ENCODE measurements around the gene TNMD. TPM values are rescaled to one million over a fixed set of nuclear protein-coding genes. Genes with fewer than 3 reads are reported as not detected.

Gene TNMD
- total RNA-seq, 4 donors from 2014 or later: 0.68 to 1.1 TPM; not detected in 2

DNA sequence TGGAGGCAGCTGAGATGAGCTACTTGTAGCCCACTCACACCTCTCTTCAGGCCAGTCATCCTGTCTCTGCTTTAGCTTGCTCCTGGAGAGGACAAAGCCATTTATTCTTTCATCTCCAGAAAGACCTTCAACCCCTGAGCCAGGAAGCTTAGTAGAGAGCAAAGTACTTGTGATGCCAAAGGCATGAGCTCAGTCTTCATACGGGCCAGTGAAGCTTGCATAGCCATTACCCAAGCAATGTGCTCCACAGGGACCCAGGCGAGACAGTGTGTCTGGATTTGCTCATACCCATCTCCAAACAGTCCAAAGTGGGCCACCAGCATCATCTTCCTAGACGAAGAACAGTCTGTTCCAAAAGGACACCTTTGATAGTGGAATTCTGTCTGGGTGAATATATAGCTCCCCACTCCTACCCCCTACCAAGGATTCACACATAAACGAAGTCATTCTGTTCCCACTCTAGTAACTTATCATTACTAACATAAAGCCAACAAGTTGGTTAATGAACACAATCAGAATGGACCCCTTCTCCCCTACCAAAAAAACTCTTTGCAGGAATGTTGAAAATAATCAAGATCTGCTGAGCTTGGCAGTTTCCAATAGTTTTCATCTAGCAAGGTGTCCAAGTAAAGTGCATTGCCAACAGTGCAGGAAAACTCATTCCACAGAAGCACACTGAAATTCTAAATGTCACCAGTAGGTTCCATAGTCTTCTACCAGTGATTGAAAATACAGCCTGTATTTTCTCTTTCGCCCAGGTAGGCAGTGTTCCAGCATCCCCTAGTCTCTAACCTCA is 6.7 kb downstream of the TNMD start:
- Histone ChIP-seq H3K9me3 (no peaks in the 10 kb centered on the region), H3K27ac (no peak overlapping the region), H3K4me3 (no peak overlapping the region), H3K4me1 (peaks cover 0 to 30% (median 2%) of the 10 kb centered on the region in 4 donors), H3K36me3 (no peaks in the 10 kb centered on the region), H3K27me3 (no peaks in the 10 kb centered on the region)
- 63% methylated on average over 5 of the region's 5 CpGs; no CpG with 5 or more reads in 1 of the 2 donors for WGBS, 2 donors (ENCODE audit: low coverage in 1 of 2)
- in situ Hi-C loops (cut with MboI; ENCODE audit: low pct_ligation_motif_present in 1 of 4, low pct_unique_long_range_greater_than_20kb in 1 of 4, low sequenced_read_pairs in 3 of 4) (no loop called here), intact Hi-C loops (cut with DNase I; ENCODE audit: low total_unique reads) (no loop called here)
- TF ChIP-seq POLR2A (IDR thresholded peaks at IDR 0.05) (no peak), POLR2AphosphoS5 (IDR thresholded peaks at IDR 0.05) (no peak), CTCF (IDR thresholded peaks at IDR 0.05) (no peak), EP300 (IDR thresholded peaks at IDR 0.05; ENCODE audit: low read depth) (no peak)
- DNase-seq: no peak

GRCh38 chrX:100593126-100593525 is 8.4 kb downstream of the TNMD start:
- DNase-seq: no peak
- Histone ChIP-seq H3K9me3 (no peaks in the 10 kb centered on the region), H3K36me3 (no peaks in the 10 kb centered on the region), H3K4me1 (peaks cover 0 to 29% (median 2%) of the 10 kb centered on the region in 4 donors), H3K27me3 (no peaks in the 10 kb centered on the region), H3K4me3 (no peak overlapping the region), H3K27ac (peak overlapping the region in 3 of 4 donors; percentile 44 to 67 (median 63))
- intact Hi-C loops (cut with DNase I; ENCODE audit: low total_unique reads) (no loop called here), in situ Hi-C loops (cut with MboI; ENCODE audit: low pct_ligation_motif_present in 1 of 4, low pct_unique_long_range_greater_than_20kb in 1 of 4, low sequenced_read_pairs in 3 of 4) (no loop called here)
- TF ChIP-seq CTCF (IDR thresholded peaks at IDR 0.05) (no peak), EP300 (IDR thresholded peaks at IDR 0.05; ENCODE audit: low read depth) (no peak)
- 22 to 29% methylated on average over 2 of the region's 2 CpGs for WGBS, 2 donors (ENCODE audit: low coverage in 1 of 2)

GRCh38 chrX:100593581-100593980 is 8.8 kb downstream of the TNMD start:
- DNase-seq: no peak
- 0 to 10% methylated on average over 1 to 2 of the region's 2 CpGs for WGBS, 2 donors (ENCODE audit: low coverage in 1 of 2)
- TF ChIP-seq EP300 (IDR thresholded peaks at IDR 0.05; ENCODE audit: low read depth) (no peak), POLR2A (IDR thresholded peaks at IDR 0.05) (no peak), POLR2AphosphoS5 (IDR thresholded peaks at IDR 0.05) (no peak), CTCF (IDR thresholded peaks at IDR 0.05) (no peak)
- intact Hi-C loops (cut with DNase I; ENCODE audit: low total_unique reads): no loop called here
- no peak overlapping the region for H3K4me3 ChIP-seq
- H3K36me3 ChIP-seq: no peaks in the 10 kb centered on the region
- no peaks in the 10 kb centered on the region for H3K27me3 ChIP-seq
- in situ Hi-C loops (cut with MboI; ENCODE audit: low pct_ligation_motif_present in 1 of 4, low pct_unique_long_range_greater_than_20kb in 1 of 4, low sequenced_read_pairs in 3 of 4): no loop called here
- H3K27ac ChIP-seq: peak overlapping the region in 3 of 4 donors; percentile 44 to 67 (median 63)
- H3K4me1 ChIP-seq: peaks cover 0 to 29% (median 2%) of the 10 kb centered on the region in 4 donors
- H3K9me3 ChIP-seq: no peaks in the 10 kb centered on the region

DNA sequence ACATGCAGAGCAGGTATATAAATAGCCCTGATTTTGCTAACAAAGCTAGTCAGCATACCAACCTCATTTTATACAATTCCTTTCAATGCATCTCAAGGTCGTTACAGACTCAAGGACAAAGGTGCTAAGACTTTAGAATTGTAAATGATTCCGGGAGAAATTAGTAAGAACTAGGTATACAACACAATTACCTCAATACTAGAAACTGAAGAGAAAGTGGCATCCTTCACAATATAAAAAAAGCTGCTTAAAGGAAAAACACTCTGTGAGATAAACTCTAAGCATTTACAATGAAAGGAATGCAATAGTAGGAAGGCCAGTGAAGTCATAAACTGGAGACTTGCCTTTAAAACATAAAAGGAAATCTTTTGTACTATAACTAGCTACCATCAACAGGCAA is 11.9 kb downstream of the TNMD start:
- peaks cover 0 to 23% (median 2%) of the 10 kb centered on the region in 4 donors for H3K4me1 ChIP-seq
- no peaks in the 10 kb centered on the region for H3K36me3 ChIP-seq
- TF ChIP-seq POLR2AphosphoS5 (IDR thresholded peaks at IDR 0.05): no peak
- no peak for TF ChIP-seq CTCF (IDR thresholded peaks at IDR 0.05)
- no peak for TF ChIP-seq POLR2A (IDR thresholded peaks at IDR 0.05)
- TF ChIP-seq EP300 (IDR thresholded peaks at IDR 0.05; ENCODE audit: low read depth): no peak
- H3K27me3 ChIP-seq: no peaks in the 10 kb centered on the region
- intact Hi-C loops (cut with DNase I; ENCODE audit: low total_unique reads): no loop called here
- DNase-seq: no peak
- in situ Hi-C loops (cut with MboI; ENCODE audit: low pct_ligation_motif_present in 1 of 4, low pct_unique_long_range_greater_than_20kb in 1 of 4, low sequenced_read_pairs in 3 of 4): no loop called here
- H3K9me3 ChIP-seq: no peaks in the 10 kb centered on the region
- no peak overlapping the region for H3K4me3 ChIP-seq
- H3K27ac ChIP-seq: no peak overlapping the region
- WGBS, 2 donors (ENCODE audit: low coverage in 1 of 2): 18 to 32% methylated on average over 2 of the region's 2 CpGs
